IPS-15b (cell line): Measurements from ENCODE around the gene GCSAM.

Source experiments
- H3K27me3 ChIP-seq: one replicate; pipeline ENCODE4 v1.6.1; 2013; ENCODE audit warnings: low read length; ENCODE audit not compliant: control insufficient read depth, insufficient read depth
- H3K36me3 ChIP-seq: one replicate; pipeline ENCODE4 v1.6.1; 2013; ENCODE audit warnings: low read length; ENCODE audit not compliant: control insufficient read depth, insufficient read depth
- H3K4me1 ChIP-seq: one replicate; pipeline ENCODE4 v1.6.1; 2013; ENCODE audit warnings: mild to moderate bottlenecking, low read length; ENCODE audit not compliant: control insufficient read depth, insufficient read depth
- H3K4me3 ChIP-seq: one replicate; pipeline ENCODE4 v1.5.1; 2013; ENCODE audit warnings: low read depth, low read length
- H3K9ac ChIP-seq: one replicate; pipeline ENCODE4 v1.6.1; 2013; ENCODE audit warnings: low read depth, mild to moderate bottlenecking, low read length
- H3K9me3 ChIP-seq: one replicate; pipeline ENCODE4 v1.6.1; 2013; ENCODE audit warnings: mild to moderate bottlenecking, low read length; ENCODE audit not compliant: control insufficient read depth, insufficient read depth

The GCSAM gene

DNA sequence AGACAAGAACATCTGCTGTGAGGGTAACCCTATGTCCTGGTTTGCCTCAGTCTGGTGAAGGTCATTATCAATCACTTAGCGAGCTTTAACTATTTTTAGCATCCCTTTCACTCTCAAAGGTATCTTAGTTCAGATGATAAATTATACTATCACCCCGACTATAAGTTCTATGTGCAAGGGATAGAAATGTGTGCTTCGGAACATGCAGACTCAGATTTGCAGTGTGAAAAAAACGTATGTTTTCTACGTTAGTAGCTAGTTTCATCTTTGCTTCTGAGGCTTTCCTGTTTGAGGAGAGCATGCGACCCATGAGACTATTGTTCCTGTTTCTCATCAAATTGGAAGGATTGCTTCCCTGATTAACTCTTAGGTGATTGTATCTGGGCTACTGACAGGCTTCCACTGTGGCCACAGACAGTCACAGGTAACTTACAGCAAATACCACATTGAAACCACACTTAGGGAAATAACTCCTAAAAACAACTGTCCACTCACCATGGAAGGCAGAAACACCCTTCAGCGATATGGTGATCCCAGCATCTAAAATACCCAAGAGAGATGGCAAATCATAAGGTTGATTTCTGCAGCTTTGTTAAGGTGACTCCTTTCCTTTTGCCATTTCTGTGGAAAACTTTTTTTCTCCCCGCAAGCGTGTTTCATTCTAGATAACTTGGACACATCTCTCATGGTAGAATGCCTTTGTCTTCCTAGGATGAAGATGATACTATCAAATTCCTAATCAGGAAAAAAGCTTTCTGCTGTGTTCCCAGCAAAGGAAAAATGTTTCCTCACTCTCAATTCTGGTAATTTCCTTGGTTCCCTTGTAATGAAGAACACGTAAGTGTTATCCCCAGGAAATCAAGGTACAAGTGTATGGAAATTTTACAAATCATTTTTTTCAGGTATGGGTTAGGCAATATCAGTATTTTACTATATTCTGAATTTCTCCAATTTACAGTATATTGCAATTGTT, 5.2 kb downstream of the GCSAM start:
- Histone ChIP-seq H3K4me1 (peaks cover 36% of the 10 kb centered on the region), H3K9ac (no peak overlapping the region), H3K9me3 (no peaks in the 10 kb centered on the region), H3K36me3 (no peaks in the 10 kb centered on the region), H3K4me3 (no peak overlapping the region), H3K27me3 (no peaks in the 10 kb centered on the region)

DNA sequence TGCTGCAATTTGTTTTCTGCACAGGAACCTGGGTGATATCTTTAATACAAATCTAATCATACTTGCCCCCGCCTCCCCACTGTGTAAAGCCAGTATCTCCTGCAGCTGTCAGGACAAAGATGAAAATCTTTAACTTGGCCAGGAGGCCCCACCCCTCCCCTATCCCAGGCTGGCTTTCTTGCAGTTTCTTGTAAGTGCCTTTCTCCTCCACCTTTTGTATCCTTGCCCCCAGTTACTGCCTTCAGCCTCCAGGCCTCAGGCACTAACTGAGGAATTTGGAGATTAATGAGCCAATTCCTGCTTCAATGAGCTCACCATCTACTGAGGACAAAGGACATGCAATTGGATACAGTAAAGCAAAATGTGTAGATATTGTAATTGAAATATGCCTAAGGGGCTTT, 6.5 kb downstream of the GCSAM start:
- Histone ChIP-seq H3K9me3 (no peaks in the 10 kb centered on the region), H3K27me3 (no peaks in the 10 kb centered on the region), H3K4me1 (peaks cover 36% of the 10 kb centered on the region), H3K36me3 (no peaks in the 10 kb centered on the region), H3K4me3 (no peak overlapping the region), H3K9ac (no peak overlapping the region)

DNA sequence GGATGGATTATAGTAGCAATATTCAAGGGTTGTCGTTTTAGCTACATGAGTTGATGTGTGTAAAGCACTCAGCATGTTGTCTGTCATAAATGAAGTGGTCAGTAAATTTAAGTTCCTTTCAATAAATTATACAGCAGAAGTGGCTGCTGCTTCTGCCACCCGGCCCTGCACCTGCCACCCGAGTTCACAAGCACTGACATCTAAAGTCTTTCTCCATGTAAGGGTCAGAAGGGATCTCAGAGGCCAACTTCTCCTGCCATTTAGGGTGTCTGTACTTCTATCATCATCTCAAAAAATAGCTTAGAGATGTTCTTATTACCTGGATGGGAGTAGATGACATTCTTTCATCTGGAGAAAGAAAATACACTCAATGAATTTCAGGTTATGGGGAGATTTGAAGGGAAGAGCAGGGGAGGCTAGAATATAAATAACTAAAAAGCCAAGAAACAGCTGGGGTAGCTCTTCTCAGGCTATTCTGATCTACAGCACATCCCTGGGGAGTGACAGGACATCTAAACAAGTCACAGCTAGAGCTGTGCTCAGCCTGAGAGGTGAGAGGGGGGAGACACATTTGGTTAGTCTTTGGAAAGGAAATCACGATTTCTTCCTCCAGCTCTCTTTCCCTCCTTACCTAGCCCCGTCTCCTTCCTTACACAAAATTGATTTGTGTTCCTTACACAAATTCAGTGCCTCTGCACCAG, 8.0 kb downstream of the GCSAM start:
- Histone ChIP-seq H3K9ac (no peak overlapping the region), H3K27me3 (no peaks in the 10 kb centered on the region), H3K4me3 (no peak overlapping the region), H3K9me3 (no peaks in the 10 kb centered on the region), H3K4me1 (peaks cover 36% of the 10 kb centered on the region), H3K36me3 (no peaks in the 10 kb centered on the region)

DNA sequence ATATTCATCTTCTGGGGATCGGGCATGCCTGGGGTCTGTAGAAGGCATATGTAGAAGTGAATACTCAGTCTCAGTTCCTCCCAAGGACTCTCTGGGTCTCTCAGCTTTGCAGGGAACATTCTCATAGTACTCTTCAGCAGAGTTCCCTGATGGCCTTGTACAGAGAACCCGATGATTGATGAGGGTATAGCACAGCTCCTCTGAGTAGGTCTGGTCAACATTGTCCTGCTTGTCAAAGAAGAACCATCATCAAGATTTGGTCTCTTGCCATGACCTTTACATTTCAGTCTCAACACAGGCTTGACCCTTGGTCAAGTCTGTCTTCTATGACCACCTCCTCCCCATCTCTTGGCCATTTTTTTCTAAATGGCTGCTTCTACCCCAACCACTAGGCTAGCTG, 9.5 kb downstream of the GCSAM start:
- Histone ChIP-seq H3K9ac (no peak overlapping the region), H3K27me3 (no peaks in the 10 kb centered on the region), H3K36me3 (no peaks in the 10 kb centered on the region), H3K4me1 (peaks cover 29% of the 10 kb centered on the region), H3K9me3 (no peaks in the 10 kb centered on the region), H3K4me3 (no peak overlapping the region)

DNA sequence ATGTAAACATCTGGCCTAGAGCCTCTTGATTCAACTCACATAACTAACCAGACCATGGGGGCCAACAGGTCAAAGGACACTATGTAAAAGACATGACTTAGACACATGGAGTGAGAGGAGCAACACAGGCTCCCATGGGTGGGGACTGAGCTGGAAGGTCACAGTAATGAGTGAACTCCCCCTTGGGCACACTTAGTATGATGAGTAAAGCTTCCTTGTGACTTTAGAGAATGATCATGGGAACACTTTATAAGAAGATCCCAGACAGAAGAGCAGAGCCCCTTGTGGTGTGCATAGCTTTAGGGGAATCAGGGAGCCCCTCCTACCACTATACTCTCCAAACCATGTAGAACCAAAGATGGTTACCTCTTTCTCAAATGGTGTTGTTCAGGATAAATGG, 10.2 kb downstream of the GCSAM start:
- no peak overlapping the region for H3K4me3 ChIP-seq
- H3K9me3 ChIP-seq = no peaks in the 10 kb centered on the region
- H3K9ac ChIP-seq = no peak overlapping the region
- no peaks in the 10 kb centered on the region for H3K27me3 ChIP-seq
- peaks cover 24% of the 10 kb centered on the region for H3K4me1 ChIP-seq
- no peaks in the 10 kb centered on the region for H3K36me3 ChIP-seq

DNA sequence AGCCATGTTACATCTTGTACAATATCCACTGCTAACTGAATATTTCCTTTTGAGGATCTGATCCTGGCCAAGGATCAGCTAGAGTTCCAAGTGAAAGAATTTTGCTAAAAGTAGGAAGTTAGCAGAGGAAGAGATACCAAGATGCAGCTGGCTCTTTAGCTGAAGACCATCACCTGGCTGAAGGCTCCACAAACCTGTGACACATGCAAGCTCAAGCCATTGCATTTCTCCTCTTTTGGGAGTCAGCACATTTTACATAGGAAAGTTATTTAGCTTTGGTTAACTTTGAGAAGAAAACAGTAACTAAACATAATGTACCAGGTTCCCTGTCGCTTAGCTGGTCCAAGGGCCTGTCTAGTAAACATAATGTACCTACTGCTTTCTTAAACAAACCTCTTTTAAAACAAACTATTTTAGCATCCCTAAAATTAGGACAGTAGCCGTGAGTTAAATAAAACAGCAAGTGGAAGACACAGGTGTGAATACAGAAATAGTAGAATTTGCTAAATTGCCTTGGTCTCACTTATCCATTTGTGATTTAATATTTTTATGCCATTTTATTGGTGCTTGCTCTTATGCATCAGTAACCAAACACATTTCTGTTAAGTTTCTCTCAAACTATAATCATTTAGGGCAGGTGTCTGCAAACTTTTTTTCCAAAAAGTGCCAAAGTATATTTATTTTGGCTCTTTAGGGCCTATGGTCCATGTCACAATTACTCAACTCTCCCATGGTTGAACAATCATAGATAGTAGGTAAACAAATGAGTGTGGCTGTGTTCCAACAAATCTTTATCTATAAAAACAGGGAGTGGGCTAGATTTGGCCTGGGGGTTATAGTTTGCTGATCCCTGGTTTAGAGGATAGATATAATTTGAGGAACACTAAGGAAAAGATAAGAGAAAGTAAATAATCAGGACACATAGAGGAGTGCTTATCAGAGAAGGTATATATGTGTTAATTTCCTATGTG, 11.2 kb downstream of the GCSAM start:
- Histone ChIP-seq H3K36me3 (no peaks in the 10 kb centered on the region), H3K9ac (no peak overlapping the region), H3K9me3 (no peaks in the 10 kb centered on the region), H3K27me3 (no peaks in the 10 kb centered on the region), H3K4me1 (peaks cover 16% of the 10 kb centered on the region), H3K4me3 (no peak overlapping the region)

DNA sequence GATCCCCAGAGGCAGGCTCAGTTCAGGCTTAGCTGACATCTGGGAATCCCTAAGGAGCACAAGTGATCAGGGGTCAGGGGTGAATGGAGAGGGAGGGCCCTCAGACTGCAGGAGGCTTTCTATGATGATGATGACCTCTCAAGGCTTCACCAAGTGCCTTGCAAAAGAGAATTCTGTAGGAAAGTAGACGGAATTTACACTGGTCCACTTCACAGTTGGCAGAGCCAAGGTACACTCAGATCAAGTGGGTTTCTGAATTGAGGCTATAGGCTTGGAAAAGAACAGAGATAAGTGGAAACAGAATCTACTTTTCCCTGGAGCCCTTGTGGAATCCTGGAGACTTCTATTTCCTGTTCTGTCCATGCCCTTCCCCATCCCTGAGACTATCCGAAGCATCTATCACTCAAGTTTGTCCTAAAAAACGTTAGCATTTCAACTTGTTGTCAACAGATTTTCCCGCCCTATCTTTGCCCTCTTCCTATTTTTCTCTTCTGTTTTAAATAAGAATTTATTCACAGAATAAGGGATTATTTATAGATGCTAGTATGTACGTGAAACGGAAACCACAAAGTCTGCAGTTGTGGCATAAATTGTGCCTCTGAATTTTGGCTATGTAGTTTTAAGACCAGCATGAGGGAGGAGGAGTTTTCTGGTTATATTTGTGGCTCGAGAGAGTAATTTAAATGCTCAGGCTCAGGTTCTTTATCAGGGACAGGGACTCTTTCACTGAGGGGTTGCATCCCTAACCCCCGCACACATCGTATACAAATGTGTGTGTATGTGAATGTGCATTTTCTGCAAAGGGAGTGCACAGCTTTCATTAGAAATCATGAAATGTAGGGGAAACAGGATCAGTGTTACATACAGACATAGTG, 12.8 kb downstream of the GCSAM start:
- peaks cover 1% of the 10 kb centered on the region for H3K4me1 ChIP-seq
- H3K9ac ChIP-seq = no peak overlapping the region
- H3K36me3 ChIP-seq = no peaks in the 10 kb centered on the region
- H3K9me3 ChIP-seq = no peaks in the 10 kb centered on the region
- H3K27me3 ChIP-seq = no peaks in the 10 kb centered on the region
- no peak overlapping the region for H3K4me3 ChIP-seq

DNA sequence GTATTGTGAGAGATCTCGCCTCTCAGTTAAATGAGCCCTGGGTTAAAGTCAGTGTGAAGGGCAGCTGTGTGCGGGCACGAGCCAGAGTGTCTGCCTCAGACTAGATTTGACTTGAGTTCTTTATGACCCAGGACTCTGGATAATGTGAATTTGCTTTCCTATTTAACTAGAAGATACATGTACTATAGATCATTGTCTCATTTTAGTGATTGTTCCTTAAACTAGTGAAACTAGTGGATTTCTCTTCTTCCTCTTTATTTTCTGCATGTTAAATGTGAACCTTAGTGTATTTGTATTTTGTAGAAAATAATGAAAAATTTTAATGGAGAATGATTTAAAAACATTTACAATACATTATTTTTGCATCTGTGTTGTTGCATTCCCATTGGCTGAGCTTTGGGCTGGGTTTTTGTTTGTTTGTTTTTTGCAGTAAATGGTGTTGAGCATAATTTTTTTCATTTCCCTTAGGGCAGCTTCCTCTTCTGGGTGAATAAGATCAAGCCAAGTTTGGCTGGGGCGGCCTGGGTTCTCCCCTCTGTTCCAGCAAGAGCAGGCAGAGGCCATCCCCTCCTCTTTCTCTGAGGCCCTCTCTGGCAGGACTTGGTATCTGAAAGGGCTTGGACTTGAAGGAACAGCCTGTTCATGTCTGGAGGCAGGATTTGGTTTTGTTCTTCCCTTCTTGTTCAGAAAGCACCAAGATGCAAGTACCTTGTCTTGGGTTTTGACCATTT, 15.0 kb downstream of the GCSAM start:
- Histone ChIP-seq H3K4me1 (no peaks in the 10 kb centered on the region), H3K36me3 (no peaks in the 10 kb centered on the region), H3K4me3 (no peak overlapping the region), H3K9me3 (no peaks in the 10 kb centered on the region), H3K9ac (no peak overlapping the region), H3K27me3 (no peaks in the 10 kb centered on the region)

DNA sequence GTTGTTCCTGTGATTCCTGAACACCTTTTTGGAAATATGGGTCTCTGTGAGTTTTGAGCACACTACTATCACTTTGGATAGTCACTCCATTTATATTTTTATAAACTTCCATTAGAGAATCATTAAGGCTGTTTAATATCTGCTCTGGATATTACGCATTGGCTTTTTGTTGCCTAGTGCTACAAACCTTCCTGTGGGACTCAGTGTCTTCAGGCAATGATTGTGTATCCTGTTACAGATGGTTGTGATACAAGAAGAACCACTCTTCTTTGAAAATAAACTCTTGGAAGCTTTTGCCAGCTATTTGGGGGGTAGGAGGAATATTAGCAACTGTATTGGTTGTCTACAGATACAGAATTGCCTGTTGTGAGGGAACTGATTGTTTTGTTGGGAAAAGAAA, 15.6 kb downstream of the GCSAM start:
- H3K36me3 ChIP-seq = no peaks in the 10 kb centered on the region
- H3K4me3 ChIP-seq = no peak overlapping the region
- no peaks in the 10 kb centered on the region for H3K27me3 ChIP-seq
- H3K9ac ChIP-seq = no peak overlapping the region
- no peaks in the 10 kb centered on the region for H3K4me1 ChIP-seq
- H3K9me3 ChIP-seq = no peaks in the 10 kb centered on the region

DNA sequence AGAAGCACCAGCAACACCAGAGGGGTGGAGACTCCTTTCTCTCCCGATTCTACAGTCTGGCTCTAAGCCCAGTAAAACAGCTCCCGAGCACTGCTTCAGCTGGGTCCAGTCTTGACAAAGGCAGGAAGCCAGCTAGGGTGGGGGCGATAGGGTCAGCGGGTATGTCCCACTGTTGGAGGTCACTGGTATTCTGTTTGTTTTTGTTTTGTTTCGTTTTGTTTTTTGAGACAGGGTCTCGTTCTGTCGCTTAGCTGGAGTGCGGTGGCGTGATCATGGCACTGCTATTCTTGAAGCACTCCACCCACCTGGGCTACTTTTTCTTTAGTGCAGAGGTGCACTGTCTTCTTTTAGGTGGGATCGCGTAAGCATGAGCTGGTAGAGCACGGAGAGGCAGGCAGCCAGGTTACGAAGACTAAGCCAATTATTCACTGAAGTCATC, 16.3 kb downstream of the GCSAM start:
- Histone ChIP-seq H3K36me3 (no peaks in the 10 kb centered on the region), H3K9ac (no peak overlapping the region), H3K9me3 (no peaks in the 10 kb centered on the region), H3K4me1 (no peaks in the 10 kb centered on the region), H3K4me3 (no peak overlapping the region), H3K27me3 (no peaks in the 10 kb centered on the region)
